ENCODE results near the gene MRPL50.
A peak's percentile ranks its signal among the peaks of the same experiment; 100 is the strongest.
"Not testable (repeated sequence)": the region's sequence is repeated elsewhere in the genome, so short reads cannot be mapped to it uniquely, and the experiment has no call there.

MRPL50 gene

GRCh38 chr9:101387871-101388506, 10.4 kb downstream of the MRPL50 start:
- TF ChIP-seq CTCF (IDR thresholded peaks at IDR 0.05; ENCODE audit: low read depth, low read length): peak; percentile 68
- DNase-seq (ENCODE audit: extremely low read depth, low read depth): no peak

- not testable (repeated sequence) for DNase-seq (ENCODE audit: extremely low read depth, low read depth)
Observed at GRCh38 chr9:101384873-101385536, 13.4 kb downstream of the MRPL50 start, which contains the start of gene BAAT. Gene BAAT, minus strand, starts transcription at chr9:101385006. Its CDS starts 13,602 bp downstream, at chr9:101371404.

- DNase-seq (ENCODE audit: extremely low read depth, low read depth): no peak
- TF ChIP-seq CTCF (IDR thresholded peaks at IDR 0.05; ENCODE audit: low read depth, low read length): no peak
Observed at GRCh38 chr9:101383361-101383760, 15.1 kb downstream of the MRPL50 start.

- no peak for DNase-seq (ENCODE audit: extremely low read depth, low read depth)
- no peak for TF ChIP-seq CTCF (IDR thresholded peaks at IDR 0.05; ENCODE audit: low read depth, low read length)
Observed at GRCh38 chr9:101381833-101382342, 16.5 kb downstream of the MRPL50 start.

- no peak for DNase-seq (ENCODE audit: extremely low read depth, low read depth)
- no peak for TF ChIP-seq CTCF (IDR thresholded peaks at IDR 0.05; ENCODE audit: low read depth, low read length)
Observed at GRCh38 chr9:101381118-101381517, 17.3 kb downstream of the MRPL50 start.

- no peak for DNase-seq (ENCODE audit: extremely low read depth, low read depth)
- no peak for TF ChIP-seq CTCF (IDR thresholded peaks at IDR 0.05; ENCODE audit: low read depth, low read length)
Observed at GRCh38 chr9:101380295-101380694, 18.1 kb downstream of the MRPL50 start.

- DNase-seq (ENCODE audit: extremely low read depth, low read depth): no peak
- no peak for TF ChIP-seq CTCF (IDR thresholded peaks at IDR 0.05; ENCODE audit: low read depth, low read length)
Observed at GRCh38 chr9:101376111-101376848, 22.1 kb downstream of the MRPL50 start.
